GM19023 (cell line): Measurements from ENCODE around the gene RAB3GAP2.
"Not testable (repeated sequence)": the region's sequence is repeated elsewhere in the genome, so short reads cannot be mapped to it uniquely, and the experiment has no call there.

Experiments used
- ATAC-seq: cut with Tn5 transposase; IDR thresholded peaks from one replicate; pipeline ENCODE4 v1.9.1; 2021; ENCODE audit warnings: mild to moderate bottlenecking, moderate library complexity; ENCODE audit not compliant: unreplicated experiment

The RAB3GAP2 gene

GRCh38 chr1:220272047-220272840, at the start of gene RAB3GAP2:
Gene RAB3GAP2 (minus strand): TSS chr1:220272453. CDS start chr1:220272337, 116 bp downstream.
- ATAC-seq: peak; percentile 97

GRCh38 chr1:220321758-220322157, 49.5 kb upstream of the RAB3GAP2 start:
- ATAC-seq: no peak

GRCh38 chr1:220320709-220321108, 48.5 kb upstream of the RAB3GAP2 start:
- ATAC-seq: no peak

DNA sequence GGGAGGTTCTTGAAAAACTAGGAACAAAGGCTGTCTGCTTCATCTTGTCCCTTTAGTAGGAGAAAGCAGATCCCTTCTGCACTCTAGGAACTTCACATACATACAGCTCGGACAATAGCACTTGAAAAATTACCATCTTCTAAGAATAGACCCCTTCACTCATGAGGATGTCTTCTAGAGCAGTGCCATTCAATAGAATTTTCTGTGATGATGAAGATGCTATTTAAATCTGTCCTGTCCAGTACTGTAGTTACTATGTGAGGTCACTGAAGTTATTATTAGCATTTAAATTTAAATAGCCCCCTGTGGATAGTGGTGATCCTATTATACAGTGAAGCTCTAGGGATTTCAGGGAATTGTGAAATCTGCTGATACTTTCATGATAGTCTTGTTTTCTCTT, 46.4 kb upstream of the RAB3GAP2 start:
- no peak for ATAC-seq

DNA sequence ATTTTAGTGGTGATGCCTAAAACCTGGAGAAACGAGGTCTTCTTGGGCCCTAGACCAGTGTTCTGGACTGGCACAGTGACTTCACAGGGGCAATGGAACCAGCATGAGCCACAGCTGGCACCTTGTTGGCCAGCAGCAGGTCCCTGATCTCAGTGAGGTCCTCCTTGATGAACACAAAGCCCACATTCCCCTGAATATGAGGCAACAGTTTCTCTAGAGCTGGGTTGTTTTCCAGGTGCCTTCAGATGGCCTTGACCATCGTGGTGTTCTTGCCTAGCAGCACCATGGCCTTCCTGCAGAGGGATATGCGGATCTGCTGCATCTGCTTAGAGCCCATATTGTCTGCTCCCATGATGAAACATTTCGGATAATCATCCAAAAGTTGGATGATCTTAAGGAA, 44.9 kb upstream of the RAB3GAP2 start:
- no peak for ATAC-seq

- ATAC-seq: no peak
These were observed 44.1 kb upstream of the RAB3GAP2 start for GRCh38 chr1:220316305-220316704.

DNA sequence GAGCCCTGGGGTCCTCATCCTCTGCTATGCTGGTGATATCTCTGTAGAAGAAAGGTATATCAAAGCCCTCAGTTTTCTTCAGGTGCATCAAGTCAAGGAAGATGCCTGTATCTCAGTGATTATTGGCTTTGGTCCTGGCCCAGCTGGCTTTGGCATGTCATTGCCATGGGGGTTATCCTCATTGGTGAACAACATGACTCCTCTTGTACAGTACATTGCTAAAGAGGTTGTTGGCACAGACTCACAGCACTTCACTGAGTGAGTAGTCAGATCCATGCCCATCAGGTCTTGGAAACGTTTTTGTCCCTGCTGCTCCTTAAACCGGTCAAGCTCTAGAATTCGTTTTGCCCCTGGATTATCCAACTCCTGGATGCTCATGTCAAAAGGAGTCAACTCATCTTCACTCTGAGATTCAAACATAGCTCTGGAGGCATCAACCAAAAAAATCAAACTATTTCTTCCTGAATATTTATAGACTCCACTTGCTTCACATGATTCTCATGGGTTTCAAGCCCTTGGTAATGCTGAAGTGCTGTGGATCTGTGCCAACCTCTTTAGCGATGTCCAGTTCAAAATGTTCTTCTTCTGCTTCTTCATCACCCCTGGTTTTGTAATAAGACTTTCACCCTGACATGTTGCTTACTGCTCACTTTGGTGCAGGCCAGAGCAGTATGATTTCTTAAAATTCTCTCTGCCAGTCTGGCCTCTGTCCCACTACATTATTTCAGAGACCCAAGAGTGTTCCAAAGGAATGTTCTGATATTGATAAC, 43.0 kb upstream of the RAB3GAP2 start:
- ATAC-seq: no peak

DNA sequence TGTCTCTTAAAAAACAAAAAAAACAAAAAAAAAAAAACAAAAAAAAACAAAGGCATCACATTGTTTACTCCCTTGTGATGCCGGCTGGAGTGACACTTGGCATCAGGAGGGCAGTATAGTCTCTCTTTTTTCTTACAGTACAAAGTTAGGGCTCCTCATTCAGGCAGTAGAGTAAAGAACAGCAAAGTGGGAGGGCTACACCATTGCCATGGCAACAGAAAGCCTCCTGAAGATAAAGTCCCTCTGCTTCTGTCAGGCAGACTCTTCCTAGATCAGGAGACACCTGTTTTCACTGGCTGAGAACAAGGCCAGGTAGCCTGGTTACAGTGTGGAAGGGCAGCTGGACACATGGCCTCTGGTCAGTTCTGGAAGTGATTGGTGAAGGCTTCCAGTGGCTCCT, 41.3 kb upstream of the RAB3GAP2 start:
- no peak for ATAC-seq

GRCh38 chr1:220310147-220310546, 37.9 kb upstream of the RAB3GAP2 start:
- not testable (repeated sequence) for ATAC-seq

DNA sequence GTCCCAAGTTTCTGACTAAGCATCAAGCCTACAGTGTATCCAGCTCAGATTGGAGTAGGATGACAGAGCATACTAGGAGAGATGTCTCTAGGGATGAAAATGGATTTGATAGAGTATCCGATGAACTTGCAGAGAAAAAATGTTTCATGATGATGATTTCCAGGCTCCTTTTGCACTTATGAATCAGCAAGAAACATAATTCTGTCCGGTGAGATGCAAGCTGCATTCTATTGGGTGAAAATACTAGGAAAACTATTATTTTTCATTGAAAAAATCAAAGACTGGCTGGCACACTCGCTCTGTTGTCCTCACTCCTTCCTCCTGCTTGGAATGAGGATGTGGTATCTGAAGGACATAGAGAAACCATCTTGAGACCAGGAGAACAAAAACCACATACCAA, 35.4 kb upstream of the RAB3GAP2 start:
- ATAC-seq: no peak

DNA sequence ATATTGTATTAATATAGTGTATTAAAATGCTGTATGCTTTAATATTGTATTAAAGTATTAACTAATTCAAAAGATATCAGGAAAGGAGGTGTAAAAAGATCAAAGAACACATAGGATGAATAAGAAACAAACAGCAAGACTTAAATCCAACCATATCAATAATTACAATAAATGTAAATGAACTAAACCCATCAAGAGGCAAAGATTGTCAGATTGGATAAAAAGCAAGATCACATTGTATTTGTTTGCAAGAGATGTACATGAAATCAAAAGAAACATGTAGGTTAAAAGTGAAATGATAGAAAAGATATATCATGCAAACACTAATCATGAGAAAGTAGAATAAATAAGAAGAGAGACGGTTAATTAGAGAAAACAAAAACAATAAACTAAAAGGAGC, 34.1 kb upstream of the RAB3GAP2 start:
- no peak for ATAC-seq

DNA sequence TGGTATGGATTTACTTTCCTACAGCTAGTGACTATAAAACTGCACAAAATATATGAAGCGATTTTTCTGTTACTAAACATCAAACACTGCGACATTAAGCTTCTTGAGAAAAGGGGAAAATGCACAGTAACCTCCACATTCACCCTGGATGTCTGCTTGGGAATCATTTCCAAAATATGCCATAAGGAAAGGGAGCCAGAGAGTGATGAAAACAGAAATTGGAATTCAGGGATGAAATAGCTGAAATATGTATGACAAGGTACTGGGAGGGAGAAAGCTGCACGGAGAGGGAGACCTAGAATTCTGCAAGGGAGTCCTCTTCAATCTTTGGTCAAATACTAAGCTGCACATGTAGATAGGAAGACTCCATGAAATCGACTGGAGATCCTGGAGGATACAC, 31.6 kb upstream of the RAB3GAP2 start:
- no peak for ATAC-seq

- no peak for ATAC-seq
These were observed 29.4 kb upstream of the RAB3GAP2 start for GRCh38 chr1:220301630-220302029.

DNA sequence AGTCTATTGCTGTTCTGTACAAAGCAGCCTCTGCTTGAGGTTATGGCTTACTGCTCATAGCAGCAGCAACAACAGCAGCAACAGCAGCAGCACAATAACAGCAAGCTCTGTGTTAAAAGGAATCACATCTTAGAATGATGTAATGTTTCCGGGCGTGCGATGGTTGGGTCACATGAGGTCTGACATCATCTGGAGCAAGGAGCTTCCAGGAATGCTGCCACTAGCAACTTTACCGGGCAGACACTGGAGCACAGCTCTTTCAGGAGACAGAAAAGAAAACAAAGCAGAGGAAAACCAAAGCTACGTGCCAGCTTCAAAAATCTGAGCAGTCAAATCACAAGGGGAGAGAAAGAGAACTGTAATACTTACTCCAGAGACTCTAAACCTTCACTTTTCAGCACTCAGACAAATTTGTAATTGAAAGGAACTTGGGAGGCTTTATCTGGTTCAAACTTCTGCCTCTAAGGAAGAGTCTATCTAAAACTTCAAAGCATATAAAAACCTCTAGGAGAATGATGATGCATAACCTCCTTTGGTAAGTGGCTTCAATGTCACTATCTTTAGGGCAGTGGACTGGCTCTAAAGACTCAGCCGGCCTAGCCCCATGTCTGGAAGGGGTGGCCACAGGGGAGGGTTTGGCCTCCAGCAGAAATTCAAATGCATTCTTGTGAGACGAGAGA, 28.3 kb upstream of the RAB3GAP2 start:
- ATAC-seq: no peak

- no peak for ATAC-seq
These were observed 27.1 kb upstream of the RAB3GAP2 start for GRCh38 chr1:220299337-220299736.

DNA sequence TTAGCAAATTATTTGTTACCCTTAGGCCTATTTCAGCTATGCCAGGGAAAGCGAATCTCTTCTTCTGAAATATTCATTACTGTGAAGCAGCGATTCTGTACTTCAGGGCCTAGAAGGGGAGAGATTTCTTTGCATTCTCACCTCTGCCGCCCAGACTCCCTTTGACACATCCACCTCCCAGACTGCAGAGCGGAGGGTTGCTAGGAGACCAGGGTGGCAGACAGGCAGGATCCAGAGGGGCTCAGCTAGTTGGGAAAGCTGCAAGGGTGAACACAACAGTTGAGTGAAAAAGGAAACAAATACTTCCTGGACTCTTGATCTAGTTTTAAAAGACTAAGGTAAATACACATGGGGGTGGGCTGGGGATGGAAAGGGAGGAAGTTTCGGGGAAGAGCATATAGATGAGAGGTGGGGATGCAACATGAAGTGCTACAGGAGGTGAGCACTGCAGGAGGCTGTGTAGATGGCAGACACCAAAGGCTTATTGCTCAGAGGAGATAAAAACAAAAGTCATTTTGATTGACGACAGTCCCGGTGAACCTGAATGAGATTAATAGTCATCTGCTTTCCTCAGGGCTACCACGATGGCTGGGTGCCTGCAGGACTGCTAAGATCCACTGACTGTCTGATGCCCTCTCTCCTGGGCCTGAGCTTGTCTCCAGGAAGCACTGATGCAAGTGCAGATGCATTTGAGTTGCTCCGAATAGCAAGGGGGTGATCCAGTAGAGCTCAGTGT, 26.4 kb upstream of the RAB3GAP2 start:
- ATAC-seq: no peak

DNA sequence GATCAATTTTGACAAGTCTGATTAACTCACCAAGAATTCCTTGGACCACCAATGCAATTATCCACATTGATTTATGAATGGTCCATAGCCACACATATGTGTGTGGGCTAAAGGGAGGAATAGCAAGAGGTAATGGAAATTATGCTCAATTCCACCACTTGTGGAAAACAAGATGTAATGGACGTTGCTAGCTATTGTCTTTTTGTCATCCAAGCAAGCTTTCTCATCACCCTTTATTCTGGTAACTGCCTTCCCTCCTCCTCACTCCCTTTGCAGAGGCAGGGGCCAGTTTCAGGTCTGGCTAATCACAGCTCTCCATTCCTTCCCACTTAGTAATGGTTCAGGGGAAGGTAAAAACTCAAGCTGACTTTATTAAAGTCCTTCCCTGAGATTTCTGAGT, 24.7 kb upstream of the RAB3GAP2 start:
- no peak for ATAC-seq

DNA sequence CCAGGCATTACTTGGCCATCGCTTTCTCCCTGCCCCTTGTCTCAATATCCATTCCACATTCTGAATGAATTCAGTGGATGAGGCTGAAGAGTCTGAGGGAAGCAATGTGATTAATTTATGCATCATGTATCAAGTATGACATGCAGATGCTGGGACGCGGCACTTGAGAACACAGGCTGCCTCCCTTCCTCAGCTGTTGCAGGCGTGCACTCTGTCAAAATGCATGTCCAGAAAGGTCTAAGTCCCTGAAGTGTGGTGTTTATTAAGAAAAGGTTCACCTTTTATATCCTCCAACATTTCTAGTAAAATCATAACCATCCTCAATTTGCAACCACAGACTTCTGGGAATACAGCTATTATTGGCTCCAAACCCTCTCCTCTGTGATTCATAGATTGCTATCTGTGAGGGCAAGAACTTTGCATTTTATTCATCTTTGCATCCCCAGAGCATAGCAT, 22.6 kb upstream of the RAB3GAP2 start:
- no peak for ATAC-seq

DNA sequence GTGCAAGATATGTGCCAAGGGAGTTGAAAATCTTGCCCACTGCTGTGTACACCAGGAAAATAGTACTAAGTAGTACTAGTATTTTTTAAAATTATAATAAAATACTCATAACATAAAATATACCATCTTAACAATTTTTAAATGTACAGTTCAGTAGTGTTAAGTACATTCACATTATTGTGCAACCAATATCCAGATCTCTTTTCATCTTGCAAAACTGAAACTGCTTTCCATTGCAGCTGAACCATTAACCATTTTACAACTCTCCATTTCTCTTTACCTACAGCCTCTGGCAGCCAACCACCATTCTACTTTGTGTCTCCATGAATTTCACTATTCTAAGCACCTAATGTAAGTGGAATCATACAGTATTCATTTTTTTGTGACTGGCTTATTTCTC, 19.3 kb upstream of the RAB3GAP2 start:
- no peak for ATAC-seq

DNA sequence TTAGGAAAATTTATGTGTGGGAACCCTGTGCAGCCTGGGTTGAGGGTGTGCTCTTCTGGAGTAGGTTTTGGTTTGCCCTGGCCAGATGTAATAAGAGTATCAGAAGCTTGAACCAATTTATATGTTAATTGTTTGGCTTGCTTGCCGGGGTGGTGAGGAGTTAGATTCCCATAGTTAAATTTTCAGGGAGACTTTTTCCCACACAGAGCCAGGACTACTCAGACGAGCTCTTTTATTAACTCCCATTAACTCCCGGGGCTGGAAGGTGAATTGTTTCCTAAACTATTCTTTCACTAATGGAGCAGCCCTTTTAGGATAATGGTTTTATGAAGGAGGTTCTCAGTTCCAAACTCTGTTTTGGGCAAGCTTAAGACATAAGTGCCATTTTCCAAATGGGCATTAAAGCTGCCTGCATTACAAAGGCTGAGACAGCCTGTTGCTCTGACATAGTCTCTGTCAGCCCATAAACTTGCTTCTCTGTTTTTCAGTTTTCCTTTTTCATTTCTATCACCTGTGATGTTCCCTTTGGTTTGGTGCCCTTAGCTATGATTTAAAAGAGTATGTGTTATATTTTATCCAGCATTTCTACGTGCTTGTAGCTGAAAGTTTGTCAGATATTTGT, 18.0 kb upstream of the RAB3GAP2 start:
- no peak for ATAC-seq
